GM21786 (cell line): ENCODE measurements around the gene TNFSF4.
"Not testable (repeated sequence)": the region's sequence is repeated elsewhere in the genome, so short reads cannot be mapped to it uniquely, and the experiment has no call there.

Experiments
- ATAC-seq: cut with Tn5 transposase; IDR thresholded peaks from one replicate; pipeline ENCODE4 v1.9.1; 2021; ENCODE audit not compliant: unreplicated experiment

TNFSF4 gene

GRCh38 chr1:173206816-173207568, at the start of gene TNFSF4:
Gene TNFSF4, minus strand, starts transcription at chr1:173207331. Its CDS starts 155 bp downstream, at chr1:173207176.
- ATAC-seq, result no peak

GRCh38 chr1:173255214-173255813, 48.2 kb upstream of the TNFSF4 start:
- ATAC-seq, result no peak

- no peak for ATAC-seq
Observed at GRCh38 chr1:173253046-173253445, 45.9 kb upstream of the TNFSF4 start.

- ATAC-seq, result no peak
Observed at GRCh38 chr1:173249349-173249748, 42.2 kb upstream of the TNFSF4 start.

- no peak for ATAC-seq
Observed at GRCh38 chr1:173248247-173248940, 41.3 kb upstream of the TNFSF4 start.

GRCh38 chr1:173245892-173246291, 38.8 kb upstream of the TNFSF4 start:
- ATAC-seq, result no peak

- ATAC-seq, result no peak
Observed at GRCh38 chr1:173243300-173243699, 36.2 kb upstream of the TNFSF4 start.

- no peak for ATAC-seq
Observed at GRCh38 chr1:173241528-173242347, 34.6 kb upstream of the TNFSF4 start.

GRCh38 chr1:173240609-173241008, 33.5 kb upstream of the TNFSF4 start:
- ATAC-seq, result no peak

GRCh38 chr1:173239058-173239457, 31.9 kb upstream of the TNFSF4 start:
- no peak for ATAC-seq

- ATAC-seq, result no peak
Observed at GRCh38 chr1:173234899-173235298, 27.8 kb upstream of the TNFSF4 start.

GRCh38 chr1:173234434-173234833, 27.3 kb upstream of the TNFSF4 start:
- ATAC-seq, result not testable (repeated sequence)

GRCh38 chr1:173229031-173229430, 21.9 kb upstream of the TNFSF4 start:
- not testable (repeated sequence) for ATAC-seq

GRCh38 chr1:173224949-173225348, 17.8 kb upstream of the TNFSF4 start:
- ATAC-seq, result no peak

GRCh38 chr1:173224280-173224892, 17.3 kb upstream of the TNFSF4 start:
- ATAC-seq, result no peak

GRCh38 chr1:173223031-173223380, 15.9 kb upstream of the TNFSF4 start:
- no peak for ATAC-seq

GRCh38 chr1:173222149-173223030, 15.3 kb upstream of the TNFSF4 start:
- no peak for ATAC-seq

- no peak for ATAC-seq
Observed at GRCh38 chr1:173220157-173220556, 13.0 kb upstream of the TNFSF4 start.

GRCh38 chr1:173213665-173214064, 6.5 kb upstream of the TNFSF4 start:
- no peak for ATAC-seq

GRCh38 chr1:173212952-173213491, 5.9 kb upstream of the TNFSF4 start:
- ATAC-seq, result peak; percentile 93
